Gastrocnemius medialis (tissue), 4 donors: ENCODE results near the gene CDH4. TPM values are rescaled to one million over a fixed set of nuclear protein-coding genes. Genes with fewer than 3 reads are reported as not detected.

Experiments used
- ATAC-seq, 2 donors: fragments of 150-250 bp; one replicate each; pipeline ENCODE4 v1.9.1; 2016
- DNase-seq, 2 donors: peaks; one replicate each; pipeline ENCODE4 v3.0.0-alpha.2; 2019
- H3K27ac ChIP-seq, 4 donors: fragments of 200-600 bp; sonication (generic); 1 replicate in 1 of 4; 2 replicates in 3 of 4; pipeline ENCODE4 v1.5.1; 2016 to 2018; ENCODE audit warnings: mild to moderate bottlenecking in 2 of 4, moderate library complexity in 1 of 4
- H3K27me3 ChIP-seq, 3 donors: fragments of 200-600 bp; sonication (generic) in 2 of 3; 1 replicate in 1 of 3; 2 replicates in 2 of 3; pipeline versions ENCODE4 v1.5.1 to v1.6.0; 2016 to 2019; ENCODE audit warnings: mild to moderate bottlenecking in 1 of 3, moderate library complexity in 1 of 3
- H3K36me3 ChIP-seq, 2 donors: fragments of 200-600 bp; sonication (generic) in 1 of 2; one replicate each; pipeline ENCODE4 v1.5.1; 2017 to 2018
- H3K4me1 ChIP-seq, 2 donors: fragments of 200-600 bp; sonication (generic) in 1 of 2; one replicate each; pipeline ENCODE4 v1.5.1; 2016 to 2017; ENCODE audit warnings: mild to moderate bottlenecking in 2 of 2
- H3K4me3 ChIP-seq, 4 donors: fragments of 200-600 bp; sonication (generic) in 3 of 4; 1 replicate in 1 of 4; 2 replicates in 3 of 4; pipeline ENCODE4 v1.5.1; 2016 to 2019; ENCODE audit warnings: mild to moderate bottlenecking in 2 of 4
- H3K9me3 ChIP-seq, 3 donors: fragments of 200-600 bp; sonication (generic) in 2 of 3; 1 replicate in 1 of 3; 2 replicates in 2 of 3; pipeline ENCODE4 v1.5.1; 2016 to 2019
- CTCF ChIP-seq, 5 experiments: fragments of 450-650 bp in 3 of 5; fragments of 200-600 bp in 2 of 5; sonication (generic) in 2 of 5; IDR thresholded peaks in 4 of 5; conservative IDR thresholded peaks in 1 of 5; 1 replicate in 4 of 5; 2 replicates in 1 of 5; pipeline ENCODE4 v1.5.1; 2016 to 2019; ENCODE audit warnings: antibody characterized with exemption in 5 of 5, mild to moderate bottlenecking in 3 of 5, moderate library complexity in 3 of 5
- POLR2A ChIP-seq, 2 donors: fragments of 450-650 bp; IDR thresholded peaks; one replicate each; pipeline ENCODE4 v1.6.1; 2017; ENCODE audit warnings: antibody characterized with exemption in 2 of 2, mild to moderate bottlenecking in 2 of 2, moderate library complexity in 2 of 2
- in situ Hi-C, 4 donors: fragments of 200-750 bp; cut with MboI; loops; one replicate each; pipeline versions ENCODE4 v1.15.0 to v1.8.0; 2017; ENCODE audit warnings: low sequenced_read_pairs in 4 of 4
- intact Hi-C: fragments of 100-400 bp; cut with DNase I; formaldehyde crosslinking; loops from one replicate; pipeline ENCODE4 v1.15.1; 2023; ENCODE audit warnings: low total_unique reads
- total RNA-seq, 4 donors: library from RNA; depleted of rRNA; stranded (reverse); fragments of >200 nt; gene quantifications; one replicate each; pipeline versions ENCODE4 v1.1.0 to v1.2.3, GENCODE V29; 2016

CDH4 gene
- total RNA-seq, 4 donors from 2014 or later: 0.38 to 1.2 (median 0.86) TPM

GRCh38 chr20:61815176-61815575 lies 563.1 kb downstream of the CDH4 start:
- Histone ChIP-seq H3K27ac (no peak overlapping the region), H3K9me3 (no peaks in the 10 kb centered on the region), H3K4me3 (no peak overlapping the region), H3K36me3 (no peaks in the 10 kb centered on the region), H3K27me3 (no peaks in the 10 kb centered on the region), H3K4me1 (no peaks in the 10 kb centered on the region)
- TF ChIP-seq POLR2A (IDR thresholded peaks at IDR 0.05) (no peak), CTCF (IDR thresholded peaks at IDR 0.05 in 4 of 5, conservative IDR thresholded peaks at IDR 0.05 in 1 of 5) (no peak)
- in situ Hi-C loops: no loop called here
- intact Hi-C loops: no loop called here
- no peak for ATAC-seq
- DNase-seq: no peak

DNA sequence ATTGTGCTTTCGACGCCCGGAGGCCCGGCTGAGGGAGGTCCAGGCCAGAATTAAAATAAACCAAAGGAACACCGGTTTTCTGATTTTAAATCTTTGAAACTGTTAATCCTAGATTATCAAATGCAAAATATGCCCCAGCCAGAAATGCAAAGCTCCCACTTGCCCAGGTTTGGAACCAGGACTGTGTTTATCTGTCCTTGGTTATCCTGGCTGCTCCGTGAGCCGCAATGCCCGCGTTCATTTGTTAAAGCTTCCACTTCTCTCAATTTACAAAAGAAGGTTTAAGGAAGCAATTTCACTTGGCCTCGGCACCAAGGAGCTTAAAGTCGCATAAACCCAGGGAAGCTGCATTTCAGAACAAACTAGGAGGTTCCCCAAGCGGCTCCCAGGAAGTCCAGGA lies 563.6 kb downstream of the CDH4 start:
- in situ Hi-C loops (no loop called here), intact Hi-C loops (no loop called here)
- no peaks in the 10 kb centered on the region for H3K36me3 ChIP-seq
- DNase-seq: no peak
- H3K27ac ChIP-seq: no peak overlapping the region
- no peaks in the 10 kb centered on the region for H3K9me3 ChIP-seq
- no peak overlapping the region for H3K4me3 ChIP-seq
- H3K27me3 ChIP-seq: no peaks in the 10 kb centered on the region
- no peak for ATAC-seq
- no peaks in the 10 kb centered on the region for H3K4me1 ChIP-seq
- no peak for TF ChIP-seq POLR2A (IDR thresholded peaks at IDR 0.05)
- TF ChIP-seq CTCF (IDR thresholded peaks at IDR 0.05 in 4 of 5, conservative IDR thresholded peaks at IDR 0.05 in 1 of 5): no peak

GRCh38 chr20:61816606-61817460 lies 564.8 kb downstream of the CDH4 start:
- no peak for DNase-seq
- in situ Hi-C loops: no loop called here

GRCh38 chr20:61817575-61817974 lies 565.5 kb downstream of the CDH4 start:
- DNase-seq: no peak
- Histone ChIP-seq H3K36me3 (no peaks in the 10 kb centered on the region), H3K4me1 (no peaks in the 10 kb centered on the region), H3K4me3 (no peak overlapping the region), H3K27ac (no peak overlapping the region), H3K9me3 (no peaks in the 10 kb centered on the region), H3K27me3 (no peaks in the 10 kb centered on the region)
- intact Hi-C loops: no loop called here
- TF ChIP-seq POLR2A (IDR thresholded peaks at IDR 0.05) (no peak), CTCF (IDR thresholded peaks at IDR 0.05 in 4 of 5, conservative IDR thresholded peaks at IDR 0.05 in 1 of 5) (no peak)
- no peak for ATAC-seq
- in situ Hi-C loops: no loop called here

More at GRCh38 chr20:61816606-61817460, 564.8 kb downstream of the CDH4 start:
- no peaks in the 10 kb centered on the region for H3K9me3 ChIP-seq
- H3K4me3 ChIP-seq: no peak overlapping the region
- TF ChIP-seq CTCF (IDR thresholded peaks at IDR 0.05 in 4 of 5, conservative IDR thresholded peaks at IDR 0.05 in 1 of 5) (no peak), POLR2A (IDR thresholded peaks at IDR 0.05) (no peak)
- H3K27me3 ChIP-seq: no peaks in the 10 kb centered on the region
- H3K4me1 ChIP-seq: no peaks in the 10 kb centered on the region
- H3K27ac ChIP-seq: no peak overlapping the region
- intact Hi-C loops: no loop called here
- H3K36me3 ChIP-seq: no peaks in the 10 kb centered on the region
- ATAC-seq: no peak
